HepG2 (cell line): ENCODE results near the gene TMOD2. TPM values are rescaled to one million over a fixed set of nuclear protein-coding genes. Genes with fewer than 3 reads are reported as not detected.

Source experiments
- ATAC-seq: fragments of 200-7000 bp; cut with Tn5 transposase; 3 replicates; pipeline ENCODE4 v1.9.1; 2020; ENCODE audit warnings: mild to moderate bottlenecking, moderate library complexity
- BruUV-seq: library from RNA; stranded (reverse); fragments of 400-500 nt; replicated peaks from 2 replicates; lab custom pipeline; 2021; lab: Mats Ljungman, UMichigan
- CTCF ChIA-PET: fragments of 300-600 bp; formaldehyde crosslinking; extraction: SDS; loops from one replicate; lab custom pipeline; 2021; ENCODE audit warnings: low total read pairs, inconsistent platforms, low intra/inter-chr PET ratio; lab: Yijun Ruan, JAX
- POLR2A ChIA-PET: fragments of 350-600 bp; sonication (Branson Sonifier 250); formaldehyde crosslinking; loops from one replicate; lab custom pipeline; 2020; ENCODE audit warnings: antibody characterized with exemption, inconsistent platforms; lab: Yijun Ruan, JAX
- DNase-seq: peaks from one replicate; pipeline ENCODE4 v3.0.0-alpha.2; 2015; ENCODE audit warnings: low spot score
- FAIRE-seq: peaks from 3 replicates; lab custom pipeline; 2011; peaks lifted over from hg19 to GRCh38; lab: Jason Lieb, UNC
- H2AFZ ChIP-seq: one replicate; pipeline ENCODE4 v1.6.1; 2011; ENCODE audit warnings: low read length, inconsistent platforms
- H3K27ac ChIP-seq: fragments of 300-600 bp; 3 replicates; pipeline ENCODE4 v1.8.0; 2011; ENCODE audit warnings: mixed run types, mild to moderate bottlenecking, mixed read lengths, low read length, inconsistent platforms; ENCODE audit not compliant: insufficient read depth; ENCODE audit errors: extremely low read length
- H3K27me3 ChIP-seq, 2 experiments: fragments of 200-600 bp in 1 of 2; 2 replicates in 1 of 2; 3 replicates in 1 of 2; pipeline versions ENCODE4 v1.6.0 to v1.8.0; 2011; ENCODE audit warnings: low read length in 2 of 2, mild to moderate bottlenecking in 2 of 2, moderate library complexity in 2 of 2, inconsistent platforms in 1 of 2; ENCODE audit not compliant: insufficient read depth in 2 of 2, control insufficient read depth in 1 of 2
- H3K36me3 ChIP-seq, 2 experiments: fragments of 200-600 bp in 1 of 2; replicated peaks in 1 of 2; 2 replicates in 1 of 2; 3 replicates in 1 of 2; pipeline versions ENCODE4 v1.5.1 to v1.8.0; 2011; ENCODE audit warnings: low read length in 2 of 2, inconsistent platforms in 1 of 2; ENCODE audit not compliant: insufficient read depth in 2 of 2, control insufficient read depth in 1 of 2
- H3K4me1 ChIP-seq: 2 replicates; pipeline ENCODE4 v1.5.1; 2012; ENCODE audit warnings: low read length, inconsistent platforms; ENCODE audit not compliant: insufficient read depth
- H3K4me2 ChIP-seq: 2 replicates; pipeline ENCODE4 v1.6.0; 2011; ENCODE audit warnings: low read depth, low read length, inconsistent platforms
- H3K4me3 ChIP-seq, 3 experiments: fragments of 200-600 bp in 1 of 3; sonication (generic), shearing (Covaris generic) in 1 of 3; replicated peaks in 1 of 3; 2 replicates each; pipeline ENCODE4 v1.5.1; 2011 to 2016; ENCODE audit warnings: low read length in 3 of 3, inconsistent platforms in 2 of 3, low read depth in 2 of 3, mild to moderate bottlenecking in 2 of 3, control low read depth in 1 of 3, mixed read lengths in 1 of 3; ENCODE audit not compliant: insufficient read depth in 1 of 3
- H3K79me2 ChIP-seq: one replicate; pipeline ENCODE4 v1.6.1; 2011; ENCODE audit warnings: low read length, inconsistent platforms; ENCODE audit not compliant: insufficient read depth
- H3K9ac ChIP-seq: 2 replicates; pipeline ENCODE4 v1.6.0; 2011; ENCODE audit warnings: mild to moderate bottlenecking, low read depth, low read length, inconsistent platforms; ENCODE audit not compliant: insufficient read depth
- H3K9me3 ChIP-seq: 2 replicates; pipeline ENCODE4 v1.5.1; 2012; ENCODE audit warnings: mild to moderate bottlenecking, low read length
- H4K20me1 ChIP-seq: 2 replicates; pipeline ENCODE4 v1.6.0; 2011; ENCODE audit warnings: inconsistent platforms, mild to moderate bottlenecking, low read length, moderate library complexity; ENCODE audit not compliant: insufficient read depth
- ATF7 ChIP-seq, 2 experiments: fragments of 450-650 bp in 1 of 2; sonication (generic) in 1 of 2; formaldehyde crosslinking in 1 of 2; IDR thresholded peaks; 2 replicates each; pipeline versions ENCODE4 v1.4.0 to v1.6.1; 2016 to 2020; ENCODE audit warnings: antibody characterized with exemption in 1 of 2, mild to moderate bottlenecking in 1 of 2, missing genetic modification reagents in 1 of 2
- CCAR2 ChIP-seq: fragments of 200-400 bp; formaldehyde crosslinking; optimal IDR thresholded peaks from 2 replicates; pipeline ENCODE3; 2018; ENCODE audit warnings: low read depth, mild to moderate bottlenecking, low read length, moderate library complexity
- FOSL1 ChIP-seq: sonication (generic); formaldehyde crosslinking; IDR thresholded peaks from 2 replicates; pipeline ENCODE4 v1.9.0; 2021; ENCODE audit warnings: missing genetic modification reagents, borderline replicate concordance
- FOXK1 ChIP-seq: sonication (generic); formaldehyde crosslinking; IDR thresholded peaks from 2 replicates; pipeline ENCODE4 v1.4.0; 2020; ENCODE audit warnings: low read depth, missing genetic modification reagents, borderline replicate concordance
- ISX ChIP-seq: sonication (generic); formaldehyde crosslinking; conservative IDR thresholded peaks from 2 replicates; pipeline ENCODE4 v1.5.0; 2020; ENCODE audit warnings: missing genetic modification reagents
- NR2C2 ChIP-seq: sonication (generic); formaldehyde crosslinking; IDR thresholded peaks from 2 replicates; pipeline ENCODE4 v1.4.0; 2020; ENCODE audit warnings: missing genetic modification reagents, mild to moderate bottlenecking, moderate library complexity, borderline replicate concordance
- RBM39 ChIP-seq: fragments of 200-400 bp; formaldehyde crosslinking; IDR thresholded peaks from one replicate; pipeline ENCODE4 v1.6.1; 2018; ENCODE audit warnings: antibody characterized with exemption, mild to moderate bottlenecking, low read depth, low read length; ENCODE audit not compliant: poor library complexity, severe bottlenecking
- TBP ChIP-seq: sonication (generic); formaldehyde crosslinking; IDR thresholded peaks from 2 replicates; pipeline ENCODE4 v1.5.0; 2020; ENCODE audit warnings: missing genetic modification reagents
- TBX2 ChIP-seq: sonication (generic); formaldehyde crosslinking; IDR thresholded peaks from 2 replicates; pipeline ENCODE4 v1.5.0; 2020; ENCODE audit warnings: missing genetic modification reagents, mild to moderate bottlenecking, borderline replicate concordance
- ZNF264 ChIP-seq: sonication (generic); formaldehyde crosslinking; IDR thresholded peaks from 2 replicates; pipeline ENCODE4 v1.4.0; 2020; ENCODE audit warnings: missing genetic modification reagents
- ZNF607 ChIP-seq: sonication (generic); formaldehyde crosslinking; IDR thresholded peaks from 2 replicates; pipeline ENCODE4 v1.5.1; 2020; ENCODE audit warnings: missing genetic modification reagents, mild to moderate bottlenecking, borderline replicate concordance
- ZNF773 ChIP-seq: sonication (generic); formaldehyde crosslinking; IDR thresholded peaks from 2 replicates; pipeline ENCODE4 v1.4.0; 2020; ENCODE audit warnings: missing genetic modification reagents, borderline replicate concordance
- WGBS: methylation state at CpG from one replicate; pipeline ENCODE4 v1.1.6; 2017; ENCODE audit warnings: low lambda C conversion rate; 5-methylcytosine and 5-hydroxymethylcytosine counted together
- in situ Hi-C: cut with HindIII; loops from 2 replicates; pipeline ENCODE4 v1.10.0; 2017; ENCODE audit warnings: low pct_unique_long_range_greater_than_20kb; ENCODE audit not compliant: extremely low pct_ligation_motif_present
- intact Hi-C: fragments of 100-400 bp; cut with micrococcal nuclease; formaldehyde crosslinking; loops from one replicate; pipeline ENCODE4 v1.10.0; 2022; ENCODE audit not compliant: unreplicated experiment
- polyA plus RNA-seq, 8 experiments: library from polyadenylated mRNA; depleted of rRNA in 3 of 8; stranded (reverse) in 7 of 8; unstranded in 1 of 8; fragments of >200 nt; fragmentation: Illumina TruSeq in 4 of 8; extraction: Trizol in 4 of 8; gene quantifications; 2 replicates each; pipeline versions ENCODE4 v1.2.1 to v1.2.3, GENCODE V29; 2011 to 2016; ENCODE audit warnings: low read depth in 4 of 8, missing spikeins in 1 of 8, mixed read lengths in 1 of 8; ENCODE audit not compliant: insufficient read depth in 1 of 8
- total RNA-seq, 5 experiments: library from RNA; depleted of rRNA; stranded (reverse); fragments of >200 nt; fragmentation: Illumina TruSeq; extraction: Trizol; gene quantifications; 2 replicates each; pipeline ENCODE4 v1.2.3, GENCODE V29; 2016; ENCODE audit warnings: low read depth in 1 of 5
- TF ChIP-seq, protein P1 (sequence below): sonication (generic); formaldehyde crosslinking; IDR thresholded peaks from 2 replicates; pipeline ENCODE4 v1.5.1; 2020; ENCODE audit warnings: missing genetic modification reagents, mild to moderate bottlenecking, borderline replicate concordance
- TF ChIP-seq, protein P2 (sequence below): sonication (generic); formaldehyde crosslinking; IDR thresholded peaks from 2 replicates; pipeline ENCODE4 v1.5.0; 2020; ENCODE audit warnings: missing genetic modification reagents

Gene TMOD2
- total and polyA plus RNA-seq, 2 of the 13 experiments (the other 11 are each of a cell fraction or from before 2014, with no cell fraction given), result 0.01 to 0.02 TPM

DNA sequence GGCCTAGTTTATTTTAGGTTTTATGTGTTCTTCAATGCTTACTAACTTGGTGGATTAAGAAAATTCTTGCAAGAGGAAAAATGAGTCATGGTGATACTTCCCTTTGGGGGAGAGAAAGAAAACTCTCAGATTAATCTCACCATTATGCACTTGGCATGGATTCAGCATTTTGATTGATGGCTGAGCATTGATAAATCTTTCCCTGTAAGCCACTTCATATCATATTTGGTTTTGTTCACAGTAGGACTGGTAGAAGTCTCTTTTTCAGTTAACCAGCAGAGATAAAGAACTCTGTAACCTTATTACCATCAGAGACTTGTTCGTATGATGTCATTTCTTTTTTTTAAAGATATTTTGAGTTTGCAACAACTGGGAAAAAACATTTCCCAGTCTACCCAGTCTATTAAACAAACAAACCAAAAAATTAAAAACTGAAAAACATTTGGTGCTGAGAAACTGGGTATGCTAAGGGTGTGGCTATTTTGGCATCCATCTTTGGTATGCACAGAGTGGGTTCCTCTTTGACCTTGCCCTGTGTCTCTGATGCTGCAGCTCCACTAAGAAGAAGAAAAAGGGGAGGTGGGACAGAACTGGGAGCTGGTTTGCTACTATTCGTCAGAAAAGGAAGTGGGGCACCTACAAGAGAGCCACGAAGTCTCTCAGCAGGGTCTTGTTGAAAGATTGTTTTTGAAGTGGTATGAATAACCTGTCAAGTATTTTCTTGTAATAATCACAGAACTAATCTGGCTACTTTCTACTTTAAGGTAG is 95.2 kb downstream of the TMOD2 start:
- WGBS, result 92% methylated on average over 3 of the region's 3 CpGs

DNA sequence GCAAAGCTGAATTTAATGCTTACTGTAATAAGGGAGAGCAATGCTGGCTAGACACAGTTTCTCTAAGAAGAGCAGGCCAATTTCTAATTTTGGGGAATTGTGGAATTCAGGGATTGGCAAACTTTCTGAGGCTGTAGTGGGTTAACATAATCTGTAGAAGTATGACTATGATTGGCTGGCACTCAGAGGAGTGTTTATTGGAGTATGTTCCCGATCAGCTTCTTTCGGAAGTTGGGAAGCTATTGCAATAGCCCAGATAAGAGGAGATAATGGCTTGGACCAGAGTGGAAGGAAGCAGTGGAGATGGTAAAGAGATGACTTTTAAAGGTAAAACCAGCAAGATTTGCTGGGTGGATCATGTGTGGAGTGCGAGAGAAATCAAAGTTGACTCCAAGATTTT is 97.4 kb downstream of the TMOD2 start:
- in situ Hi-C loops, result no loop called here
- peaks cover 27% of the 10 kb centered on the region for H3K4me1 ChIP-seq
- intact Hi-C loops, result no loop called here
- CTCF ChIA-PET, result no interaction called here
- no peaks in the 10 kb centered on the region for H3K27me3 ChIP-seq
- H3K27ac ChIP-seq, result no peak overlapping the region
- H3K4me3 ChIP-seq, result no peak overlapping the region
- no peaks in the 10 kb centered on the region for H3K36me3 ChIP-seq
- no peak overlapping the region for H3K4me2 ChIP-seq
- FAIRE-seq (no peak), DNase-seq (no peak), ATAC-seq (no peak)
- TF ChIP-seq, protein P1, sequence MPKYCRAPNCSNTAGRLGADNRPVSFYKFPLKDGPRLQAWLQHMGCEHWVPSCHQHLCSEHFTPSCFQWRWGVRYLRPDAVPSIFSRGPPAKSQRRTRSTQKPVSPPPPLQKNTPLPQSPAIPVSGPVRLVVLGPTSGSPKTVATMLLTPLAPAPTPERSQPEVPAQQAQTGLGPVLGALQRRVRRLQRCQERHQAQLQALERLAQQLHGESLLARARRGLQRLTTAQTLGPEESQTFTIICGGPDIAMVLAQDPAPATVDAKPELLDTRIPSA (CRISPR knock-in tag), result no peak
- TF ChIP-seq CCAR2, result no peak
- TF ChIP-seq ZNF773, result no peak
- TF ChIP-seq, protein P2, sequence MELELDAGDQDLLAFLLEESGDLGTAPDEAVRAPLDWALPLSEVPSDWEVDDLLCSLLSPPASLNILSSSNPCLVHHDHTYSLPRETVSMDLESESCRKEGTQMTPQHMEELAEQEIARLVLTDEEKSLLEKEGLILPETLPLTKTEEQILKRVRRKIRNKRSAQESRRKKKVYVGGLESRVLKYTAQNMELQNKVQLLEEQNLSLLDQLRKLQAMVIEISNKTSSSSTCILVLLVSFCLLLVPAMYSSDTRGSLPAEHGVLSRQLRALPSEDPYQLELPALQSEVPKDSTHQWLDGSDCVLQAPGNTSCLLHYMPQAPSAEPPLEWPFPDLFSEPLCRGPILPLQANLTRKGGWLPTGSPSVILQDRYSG (CRISPR knock-in tag), result no peak
- TF ChIP-seq ZNF607 (CRISPR knock-in tag), result no peak
- TF ChIP-seq RBM39, result no peak
- no peak for TF ChIP-seq ZNF264 (CRISPR knock-in tag)
- no peak for TF ChIP-seq NR2C2
- TF ChIP-seq TBP, result no peak
- no peak for TF ChIP-seq TBX2 (CRISPR knock-in tag)
- TF ChIP-seq ISX, result no peak
- TF ChIP-seq FOSL1 (CRISPR knock-in tag), result no peak
- no peaks in the 10 kb centered on the region for H3K9me3 ChIP-seq
- WGBS, result 98% methylated on average over 3 of the region's 3 CpGs
- H3K79me2 ChIP-seq, result peaks cover 64% of the 10 kb centered on the region
- no peak overlapping the region for H2AFZ ChIP-seq
- POLR2A ChIA-PET, result no interaction called here
- H4K20me1 ChIP-seq, result peaks cover 4% of the 10 kb centered on the region
- H3K9ac ChIP-seq, result no peak overlapping the region
- BruUV-seq, result no TSS peak

More for the DNA sequence above, 95.2 kb downstream of the TMOD2 start:
- intact Hi-C loops (no loop called here), in situ Hi-C loops (no loop called here)
- DNase-seq, result no peak
- FAIRE-seq, result no peak
- no peaks in the 10 kb centered on the region for H3K9me3 ChIP-seq
- H2AFZ ChIP-seq, result no peak overlapping the region
- no TSS peak for BruUV-seq
- H3K4me3 ChIP-seq, result no peak overlapping the region
- no peak overlapping the region for H3K4me2 ChIP-seq
- H3K36me3 ChIP-seq, result no peaks in the 10 kb centered on the region
- H4K20me1 ChIP-seq, result no peaks in the 10 kb centered on the region; the same call in 1 of the 2 replicates
- peak; percentile 40 for TF ChIP-seq ATF7 (IDR thresholded peaks at IDR 0.05)
- no peak for TF ChIP-seq ATF7 (CRISPR knock-in tag; IDR thresholded peaks at IDR 0.05)
- TF ChIP-seq FOXK1, result no peak
- H3K9ac ChIP-seq, result no peak overlapping the region
- H3K79me2 ChIP-seq, result peaks cover 82% of the 10 kb centered on the region
- H3K27ac ChIP-seq, result no peak overlapping the region
- POLR2A ChIA-PET, result interaction anchor here (1.2 kb wide), 1 partner anchor 17 kb away, joined by 3 read pairs; the partner anchor contains the start of gene TMOD3
- CTCF ChIA-PET, result no interaction called here
- ATAC-seq, result no peak
- H3K27me3 ChIP-seq, result no peaks in the 10 kb centered on the region
- H3K4me1 ChIP-seq, result peaks cover 39% of the 10 kb centered on the region
